CD4-positive, alpha-beta T cell treated with Interferon gamma for 1 hour (primary cell): Measurements from ENCODE around the gene HSPA2.
A peak's percentile ranks its signal among the peaks of the same experiment; 100 is the strongest.

ENCODE experiments used
- DNase-seq: peaks from one replicate; pipeline ENCODE4 v3.0.0-alpha.2; 2020

HSPA2 gene

GRCh38 chr14:64540208-64541202 lies at the start of gene HSPA2:
HSPA2 (plus strand) TSS chr14:64540741; CDS start chr14:64540850, 109 bp downstream.
- peak; percentile 97 for DNase-seq

DNA sequence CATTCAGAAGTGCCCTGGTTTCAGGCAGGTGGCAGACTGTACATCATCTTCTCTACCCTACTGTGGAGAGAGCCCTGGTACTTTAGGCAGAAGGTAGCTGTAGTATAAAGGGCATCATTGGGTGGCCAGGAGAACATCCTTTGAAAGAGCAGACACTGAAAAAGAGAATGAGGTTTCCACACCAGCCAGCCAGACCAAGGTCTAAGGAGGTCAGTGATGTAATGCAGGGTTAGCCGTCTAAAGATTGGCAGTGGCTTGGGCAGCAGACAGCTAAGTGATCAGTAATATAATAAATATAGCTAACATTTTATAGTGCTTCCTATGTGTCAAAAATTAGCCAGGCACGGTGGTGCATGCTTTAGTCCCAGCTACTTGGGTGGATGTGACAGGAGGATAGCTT lies 48.9 kb upstream of the HSPA2 start:
- DNase-seq: no peak

- no peak for DNase-seq
These were observed 47.1 kb upstream of the HSPA2 start for GRCh38 chr14:64493455-64493854.

DNA sequence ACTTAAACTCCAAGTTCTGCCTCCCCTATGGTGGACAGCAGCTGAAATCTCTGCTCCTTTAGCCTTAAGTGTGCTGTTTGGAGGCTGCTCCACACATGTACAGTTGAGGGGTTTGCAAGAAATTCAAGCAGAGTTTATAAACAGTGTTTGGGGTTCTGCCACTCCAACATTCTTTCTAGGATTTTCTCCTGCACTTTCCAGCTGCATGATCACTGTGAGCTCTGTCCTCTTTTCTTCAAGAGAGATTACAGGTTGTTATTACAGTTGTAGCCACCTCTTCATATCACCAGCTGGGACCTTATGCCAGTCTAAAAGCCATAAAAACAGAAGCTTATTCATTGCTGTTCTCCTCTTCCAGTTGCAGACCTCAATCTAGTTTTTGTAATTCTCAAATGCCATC lies 45.3 kb upstream of the HSPA2 start:
- no peak for DNase-seq

DNA sequence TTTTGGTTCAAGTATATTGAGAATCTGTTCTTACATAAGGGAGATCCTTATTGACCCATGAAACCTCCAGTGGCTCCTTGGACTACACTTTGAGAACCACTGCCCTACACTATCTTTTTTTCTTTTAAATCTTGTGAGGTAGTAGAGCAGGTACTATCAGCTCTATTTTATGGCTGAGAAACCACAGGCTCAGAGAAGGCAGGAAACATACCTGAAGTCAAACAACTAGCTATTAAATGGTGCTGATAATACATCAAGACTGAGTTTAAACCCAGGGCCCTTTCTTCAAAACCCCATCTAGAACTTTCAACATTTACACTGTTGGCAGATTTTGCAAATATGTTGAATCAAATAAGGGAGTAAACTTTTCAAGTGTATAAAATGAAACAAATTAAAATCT lies 43.8 kb upstream of the HSPA2 start:
- DNase-seq: no peak

DNA sequence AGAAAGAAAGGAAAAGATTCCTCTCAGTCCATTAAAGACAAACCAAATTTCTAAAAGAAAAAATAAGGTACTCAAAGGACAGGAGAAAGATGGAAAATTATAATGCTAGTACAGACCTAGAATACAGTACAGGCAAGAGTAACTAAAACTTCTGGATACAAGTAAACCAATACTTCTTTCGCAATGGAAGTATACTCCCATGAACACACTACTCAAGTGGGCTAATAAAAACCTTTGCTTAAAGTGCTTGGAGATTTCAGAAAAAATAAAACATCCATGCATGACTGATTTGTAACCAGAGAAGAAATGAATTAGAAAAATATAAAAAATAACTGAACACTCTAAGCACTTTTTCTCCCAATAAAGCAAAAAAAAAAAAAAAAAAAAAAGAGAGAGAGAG lies 40.5 kb upstream of the HSPA2 start:
- DNase-seq: no peak

GRCh38 chr14:64501411-64502171 lies 39.0 kb upstream of the HSPA2 start:
- DNase-seq: no peak

DNA sequence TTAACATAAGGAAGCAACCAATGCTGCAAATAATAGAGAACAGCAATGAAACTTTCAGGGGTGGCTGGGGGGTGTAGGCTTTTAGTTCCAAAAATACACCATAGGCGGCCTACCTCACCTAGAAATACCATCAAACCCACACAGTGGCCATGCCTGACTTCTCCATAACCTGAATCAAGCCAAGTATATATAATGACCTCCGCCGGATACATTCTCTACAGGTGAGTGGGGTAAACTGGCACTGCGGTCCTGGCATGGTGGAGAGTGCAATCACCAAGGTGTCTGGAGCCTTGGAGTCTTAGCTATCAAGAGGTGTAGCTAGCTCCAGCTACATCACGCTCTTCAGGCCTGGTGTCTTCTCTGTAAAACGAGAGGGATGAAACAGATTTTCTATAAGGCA lies 38.1 kb upstream of the HSPA2 start:
- DNase-seq: peak; percentile 13

DNA sequence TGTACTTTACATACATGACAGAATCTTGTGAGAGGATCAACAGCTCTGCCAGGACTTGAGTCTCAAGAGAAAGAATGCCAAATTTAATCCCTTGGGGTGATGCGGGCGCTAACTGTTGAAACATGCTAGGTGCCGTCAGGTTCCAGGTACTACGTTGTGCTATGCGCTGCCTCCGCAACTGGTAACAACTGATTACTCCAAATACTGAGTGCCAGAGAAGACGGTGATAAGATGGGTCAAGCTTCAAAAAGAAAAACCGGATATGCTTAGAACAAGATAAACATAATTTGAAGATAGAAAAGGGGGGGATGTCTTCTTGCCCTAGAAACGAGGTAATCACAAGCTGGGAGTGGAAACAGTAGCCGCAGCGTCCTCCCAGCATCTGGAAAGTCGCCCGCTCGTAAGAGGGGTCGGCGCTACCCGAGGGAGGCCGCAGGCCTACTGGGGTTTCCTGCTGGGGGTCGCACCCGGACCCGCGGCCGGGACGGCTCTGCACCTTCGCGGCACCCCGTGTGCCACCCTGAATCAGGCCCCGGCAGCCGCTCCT lies 37.6 kb upstream of the HSPA2 start:
- peak; percentile 10 for DNase-seq

DNA sequence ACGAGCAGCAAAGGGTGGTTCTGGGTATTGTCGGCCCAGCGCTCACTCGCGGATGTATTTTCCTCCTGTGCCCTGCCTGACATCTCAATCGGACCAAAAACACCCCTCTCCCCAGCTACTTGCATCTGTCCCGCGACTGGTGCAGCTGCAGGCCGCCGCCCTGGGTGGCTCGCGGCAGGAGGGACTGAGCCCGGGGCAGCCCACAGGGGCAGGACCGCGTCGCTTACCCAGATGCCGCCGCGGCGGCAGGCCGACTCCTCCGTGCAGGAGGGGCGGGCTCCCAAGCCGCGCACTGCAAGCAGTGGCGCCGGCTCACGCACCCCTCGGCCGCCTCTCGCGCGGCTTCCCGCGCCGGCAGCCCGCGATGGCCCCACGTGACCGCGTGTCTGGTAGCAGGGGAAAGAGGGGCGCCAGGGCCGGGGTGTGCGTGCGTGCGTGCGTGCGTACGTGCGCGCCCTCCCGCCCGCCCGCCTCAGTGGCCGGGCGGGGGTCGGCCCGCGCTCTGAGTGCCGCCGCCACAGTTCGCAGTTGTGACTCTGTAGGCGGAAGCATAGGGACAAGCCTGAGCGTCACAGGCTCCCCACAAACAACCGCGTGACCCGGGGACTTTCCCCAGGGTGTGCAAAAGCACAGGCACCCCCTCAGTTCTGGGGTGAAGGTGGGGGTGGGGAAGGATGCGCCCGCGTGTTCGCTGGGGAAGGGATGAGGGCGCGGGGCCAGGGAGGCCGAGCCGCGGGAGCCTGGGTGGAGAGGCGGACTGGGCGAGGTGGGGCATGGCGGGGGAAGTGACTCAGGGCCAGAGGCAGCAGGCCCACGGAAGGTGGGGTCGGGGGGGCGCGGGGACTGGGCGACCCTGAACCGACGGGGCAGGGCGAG lies 36.9 kb upstream of the HSPA2 start, which contains the start of gene ZBTB25:
TSS of gene ZBTB25 (minus strand) at position 405 of the 876 bp plus-strand sequence. CDS start 13,305 bp downstream, outside the sequence.
- DNase-seq: peak; percentile 98

DNA sequence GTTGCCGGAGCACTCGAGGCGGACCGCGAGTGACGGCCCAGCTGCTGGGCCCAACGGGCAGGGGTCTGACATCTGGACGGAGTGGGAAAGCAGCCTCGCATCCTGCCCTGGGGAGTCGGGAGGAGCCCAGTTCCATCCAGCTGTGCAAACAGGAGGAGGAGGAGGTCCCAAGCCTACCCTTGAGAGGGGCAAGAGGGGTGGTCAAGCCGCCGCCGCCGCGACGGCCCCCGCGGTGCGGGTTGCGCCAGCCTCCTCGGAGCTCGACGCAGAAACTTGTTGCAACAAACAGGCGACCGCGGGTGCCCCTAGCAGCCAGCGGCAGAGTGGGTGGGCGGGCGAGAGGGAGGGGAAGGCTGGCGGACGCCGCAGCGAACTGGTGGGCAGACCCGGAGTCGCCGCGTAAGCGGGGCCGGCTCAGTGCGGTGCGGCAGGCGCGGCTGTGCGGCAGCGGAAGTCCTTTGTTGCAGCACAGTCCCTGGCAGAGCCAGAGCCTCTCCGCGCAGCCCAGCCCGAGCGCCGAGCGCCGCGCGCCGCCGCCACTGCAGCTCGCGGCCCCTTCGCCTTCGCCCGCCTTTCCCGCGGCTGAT lies 36.1 kb upstream of the HSPA2 start, which contains the start of gene ZBTB1:
TSS of gene ZBTB1 (plus strand) at position 461 of the 587 bp plus-strand sequence. CDS start 16,735 bp downstream, outside the sequence.
- DNase-seq: peak; percentile 89

- peak; percentile 86 for DNase-seq
These were observed 35.4 kb upstream of the HSPA2 start for GRCh38 chr14:64504897-64505794.

GRCh38 chr14:64506721-64507120 lies 33.8 kb upstream of the HSPA2 start:
- no peak for DNase-seq

- DNase-seq: no peak
These were observed 33.0 kb upstream of the HSPA2 start for GRCh38 chr14:64507376-64508156.

DNA sequence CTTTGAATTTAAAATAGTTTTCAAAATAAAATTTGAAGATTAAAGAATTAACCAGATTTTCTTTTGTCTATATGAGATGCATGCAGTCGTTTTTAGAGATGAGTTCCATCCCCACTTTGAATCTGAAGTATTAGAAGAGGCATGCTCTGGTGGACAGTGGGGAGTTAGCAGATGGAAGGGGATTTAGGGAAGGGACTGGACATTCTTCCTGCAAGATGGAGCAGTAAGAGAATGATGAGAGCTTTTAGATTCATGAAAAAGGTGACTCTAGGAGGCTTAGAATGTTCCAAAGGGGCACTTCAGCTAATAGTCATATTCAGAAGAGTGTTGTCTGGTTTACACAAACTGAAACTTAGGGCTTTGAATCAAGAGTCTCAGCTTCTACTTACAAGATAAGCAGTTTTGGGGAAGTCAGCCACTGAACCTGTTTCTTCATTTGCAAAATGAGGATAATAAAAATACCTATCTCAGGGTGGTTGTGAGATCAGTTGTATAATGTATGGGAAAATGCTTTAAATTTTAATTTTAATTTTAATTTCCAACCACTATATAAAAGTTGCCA lies 32.2 kb upstream of the HSPA2 start:
- no peak for DNase-seq

GRCh38 chr14:64509036-64509435 lies 31.5 kb upstream of the HSPA2 start:
- no peak for DNase-seq

DNA sequence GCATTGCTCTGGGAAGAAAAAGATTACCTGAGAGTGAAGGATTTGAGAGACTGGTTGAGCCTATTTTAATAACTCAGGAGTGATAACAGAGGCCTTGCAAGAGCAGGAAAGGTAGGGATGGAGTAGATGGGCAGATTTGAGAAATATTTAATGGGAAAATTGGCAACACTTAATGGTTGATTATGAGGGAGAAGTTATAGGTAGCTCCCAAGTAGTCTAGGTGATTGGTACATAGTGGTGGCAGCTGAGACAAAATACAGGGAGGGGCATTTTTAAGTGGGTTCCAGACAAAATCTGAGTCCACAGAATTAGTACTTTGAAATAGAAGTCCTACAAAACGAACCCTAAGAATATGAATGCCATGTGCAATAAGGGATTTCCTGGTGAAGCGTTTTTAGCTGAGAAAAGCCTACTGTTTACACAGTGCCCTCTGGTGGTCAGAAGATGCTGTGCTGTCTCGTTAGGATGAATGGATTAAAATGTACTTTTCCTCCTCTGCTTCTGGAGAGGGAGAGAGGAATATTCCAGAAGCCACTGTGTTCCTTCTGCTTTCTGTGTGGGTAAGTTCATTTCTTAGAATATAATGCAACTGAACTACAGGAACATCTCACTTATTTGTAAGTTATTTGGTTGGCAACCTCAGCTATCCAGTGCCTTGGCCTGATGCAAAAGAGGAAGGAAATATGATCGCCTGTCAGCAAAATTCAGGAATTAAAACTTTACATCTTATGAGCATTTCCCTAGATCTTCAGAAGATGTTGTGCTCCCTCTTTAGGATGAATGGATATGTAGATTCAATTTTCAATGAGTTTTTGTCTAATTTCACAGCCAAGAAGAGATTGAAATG lies 29.5 kb upstream of the HSPA2 start:
- DNase-seq: peak; percentile 52

DNA sequence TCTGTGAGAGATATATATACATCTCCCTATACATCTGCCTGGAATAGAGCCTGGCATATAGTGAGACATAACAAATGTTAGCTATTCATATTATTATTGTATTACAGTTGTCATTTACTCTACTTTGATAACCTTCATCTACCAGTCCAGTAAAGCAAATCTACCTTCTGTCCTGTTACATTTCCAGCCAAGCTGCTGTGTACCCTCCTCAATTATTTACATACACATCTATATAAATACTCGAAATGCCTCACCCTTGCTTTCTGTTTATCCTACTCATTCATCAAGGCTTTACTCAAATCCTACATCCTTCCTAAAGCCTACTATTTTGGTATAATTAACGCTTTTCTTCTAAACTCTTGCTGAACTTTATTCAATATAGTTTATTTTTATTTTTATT lies 27.3 kb upstream of the HSPA2 start:
- DNase-seq: no peak

GRCh38 chr14:64515053-64515452 lies 25.5 kb upstream of the HSPA2 start:
- no peak for DNase-seq
